ENCODE measurements around the gene CUEDC1.

- TF ChIP-seq POLR2A (IDR thresholded peaks at IDR 0.05; ENCODE audit: low read depth) = no peak
- TF ChIP-seq CTCF (IDR thresholded peaks at IDR 0.05) = no peak
- TF ChIP-seq POLR2AphosphoS5 (IDR thresholded peaks at IDR 0.05) = no peak
- TF ChIP-seq EP300 (IDR thresholded peaks at IDR 0.05) = no peak
Measured at GRCh38 chr17:57873261-57874057, 81.8 kb downstream of the CUEDC1 start.
